HG03520 (cell line): ENCODE measurements around the gene CARNS1.
A peak's percentile ranks its signal among the peaks of the same experiment; 100 is the strongest.
"Not testable (repeated sequence)": the region's sequence is repeated elsewhere in the genome, so short reads cannot be mapped to it uniquely, and the experiment has no call there.

Experiments
- ATAC-seq: cut with Tn5 transposase; IDR thresholded peaks from one replicate; pipeline ENCODE4 v1.9.1; 2021; ENCODE audit warnings: mild to moderate bottlenecking, moderate library complexity; ENCODE audit not compliant: unreplicated experiment

The CARNS1 gene

GRCh38 chr11:67395555-67396258 lies 19.8 kb upstream of the CARNS1 start:
- no peak for ATAC-seq

- ATAC-seq, result no peak
Observed at GRCh38 chr11:67396259-67396581, 19.3 kb upstream of the CARNS1 start.

- no peak for ATAC-seq
Observed at GRCh38 chr11:67396587-67397389, 18.7 kb upstream of the CARNS1 start.

GRCh38 chr11:67397536-67397935 lies 17.9 kb upstream of the CARNS1 start:
- ATAC-seq, result no peak

GRCh38 chr11:67397986-67398660 lies 17.4 kb upstream of the CARNS1 start:
- no peak for ATAC-seq

GRCh38 chr11:67398661-67399563 lies 16.6 kb upstream of the CARNS1 start:
- ATAC-seq, result no peak

- ATAC-seq, result no peak
Observed at GRCh38 chr11:67400251-67400941, 15.1 kb upstream of the CARNS1 start.

- ATAC-seq, result peak; percentile 11
Observed at GRCh38 chr11:67400942-67401494, 14.5 kb upstream of the CARNS1 start.

- ATAC-seq, result peak; percentile 47
Observed at GRCh38 chr11:67401495-67402191, 13.8 kb upstream of the CARNS1 start, which contains the start of gene PPP1CA. TSS of gene PPP1CA (minus strand) at chr11:67401858. CDS start at chr11:67401782, 76 bp downstream.

GRCh38 chr11:67402192-67402839 lies 13.2 kb upstream of the CARNS1 start:
- not testable (repeated sequence) for ATAC-seq

GRCh38 chr11:67403085-67403484 lies 12.4 kb upstream of the CARNS1 start:
- ATAC-seq, result not testable (repeated sequence)

GRCh38 chr11:67404515-67405195 lies 10.8 kb upstream of the CARNS1 start:
- no peak for ATAC-seq

- ATAC-seq, result no peak
Observed at GRCh38 chr11:67405196-67405567, 10.3 kb upstream of the CARNS1 start.

GRCh38 chr11:67405688-67406339 lies 9.7 kb upstream of the CARNS1 start:
- no peak for ATAC-seq

- ATAC-seq, result no peak
Observed at GRCh38 chr11:67406420-67406968, 9.0 kb upstream of the CARNS1 start.

GRCh38 chr11:67406969-67407687 lies 8.3 kb upstream of the CARNS1 start:
- no peak for ATAC-seq

GRCh38 chr11:67407688-67408163 lies 7.8 kb upstream of the CARNS1 start:
- no peak for ATAC-seq
